ENCODE measurements around the gene GOLGA8S.
"Not testable (repeated sequence)": the region's sequence is repeated elsewhere in the genome, so short reads cannot be mapped to it uniquely, and the experiment has no call there.

Gene GOLGA8S, protein sequence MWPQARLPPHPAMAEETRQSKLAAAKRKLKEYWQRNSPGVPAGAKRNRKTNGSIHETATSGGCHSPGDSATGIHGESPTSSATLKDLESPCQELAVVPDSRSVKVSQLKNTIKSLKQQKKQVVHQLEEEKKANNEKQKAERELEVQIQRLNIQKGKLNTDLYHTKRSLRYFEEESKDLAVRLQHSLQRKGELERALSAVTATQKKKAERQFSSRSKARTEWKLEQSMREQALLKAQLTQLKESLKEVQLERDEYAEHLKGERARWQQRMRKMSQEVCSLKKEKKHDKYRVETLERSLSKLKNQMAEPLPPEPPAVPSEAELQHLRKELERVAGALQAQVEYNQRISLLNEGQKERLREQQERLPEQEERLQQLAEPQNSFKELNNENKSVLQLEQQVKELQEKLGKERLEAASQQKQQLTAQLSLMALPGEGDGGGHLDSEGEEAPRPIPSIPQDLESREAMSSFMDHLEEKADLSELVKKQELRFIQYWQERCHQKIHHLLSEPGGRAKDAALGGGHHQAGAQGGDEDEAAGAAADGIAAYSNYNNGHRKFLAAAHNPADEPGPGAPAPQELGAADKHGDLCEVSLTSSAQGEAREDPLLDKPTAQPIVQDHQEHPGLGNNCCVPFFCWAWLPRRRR

DNA sequence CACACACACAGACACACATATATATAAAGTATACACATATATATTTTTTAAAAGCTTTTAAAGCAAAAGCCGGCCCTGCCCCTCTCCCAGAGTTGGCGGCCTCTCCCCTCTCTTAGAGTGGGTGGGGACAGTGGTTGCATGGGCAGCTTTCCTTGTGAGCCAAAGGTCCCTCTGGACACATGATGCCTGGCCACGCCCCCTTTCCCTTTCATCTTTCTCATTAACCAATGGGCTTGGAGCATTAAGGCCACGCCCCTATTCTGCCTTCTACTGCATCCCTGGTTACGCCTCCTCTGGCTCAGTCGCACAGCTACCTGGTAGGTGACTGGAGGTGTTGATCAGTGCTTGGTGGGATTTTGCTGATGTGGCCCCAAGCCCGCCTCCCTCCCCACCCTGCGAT is at the start of gene GOLGA8S:
TSS of gene GOLGA8S (plus strand) at position 301 of the 400 bp plus-strand sequence. CDS start at position 363, 62 bp downstream.
- DNase-seq (ENCODE audit: low read depth in 1 of 2, low spot score in 1 of 2) = not testable (repeated sequence)

DNA sequence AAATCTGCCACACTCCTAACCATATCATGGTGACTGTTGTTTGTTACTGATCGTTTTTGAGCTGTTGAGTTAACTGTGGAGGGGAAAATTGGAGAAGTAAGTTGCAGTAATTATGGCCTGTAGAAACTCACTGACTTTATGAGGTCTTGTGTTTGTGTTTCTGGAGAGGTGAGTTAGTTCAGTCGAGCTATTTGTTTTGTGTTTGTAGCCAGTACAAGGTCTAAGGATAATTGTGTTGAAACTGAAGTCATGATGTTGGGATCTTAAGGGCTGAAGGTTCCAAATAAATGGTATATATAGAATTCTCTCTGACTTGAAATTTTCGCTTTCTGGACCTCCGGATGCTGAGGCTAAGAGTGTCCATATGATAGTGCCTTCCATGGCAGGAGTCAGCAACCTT is 49.7 kb upstream of the GOLGA8S start:
- DNase-seq (ENCODE audit: low read depth in 1 of 2, low spot score in 1 of 2) = not testable (repeated sequence)

- DNase-seq (ENCODE audit: low read depth in 1 of 2, low spot score in 1 of 2) = not testable (repeated sequence)
Measured at GRCh38 chr15:23305921-23306320, 48.6 kb upstream of the GOLGA8S start.

DNA sequence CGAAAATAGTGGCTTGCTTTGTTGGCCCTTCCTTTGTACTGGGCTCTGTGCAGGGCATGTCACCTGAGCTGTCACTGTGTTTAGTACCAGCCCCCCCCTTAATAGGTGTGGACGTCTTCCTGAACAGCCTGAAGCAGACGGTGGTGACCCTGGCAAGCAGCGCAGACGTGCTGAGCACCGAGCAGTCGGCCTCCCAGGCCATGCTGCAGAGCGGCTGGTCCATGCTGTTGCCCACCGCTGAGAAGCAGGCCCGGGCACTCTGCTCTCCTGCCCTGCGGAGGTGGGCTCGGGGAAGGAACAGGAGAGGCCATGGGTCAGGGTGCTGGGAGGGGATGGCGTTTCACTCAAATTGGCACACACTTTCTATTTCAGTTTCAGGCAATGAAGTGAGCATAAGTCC is 43.3 kb upstream of the GOLGA8S start:
- not testable (repeated sequence) for DNase-seq (ENCODE audit: low read depth in 1 of 2, low spot score in 1 of 2)

GRCh38 chr15:23334096-23334495 is 20.5 kb upstream of the GOLGA8S start, which contains the start of gene GOLGA6L26:
GOLGA6L26 (minus strand) TSS chr15:23334196; CDS start chr15:23334135, 61 bp downstream.
- not testable (repeated sequence) for DNase-seq (ENCODE audit: low read depth in 1 of 2, low spot score in 1 of 2)

DNA sequence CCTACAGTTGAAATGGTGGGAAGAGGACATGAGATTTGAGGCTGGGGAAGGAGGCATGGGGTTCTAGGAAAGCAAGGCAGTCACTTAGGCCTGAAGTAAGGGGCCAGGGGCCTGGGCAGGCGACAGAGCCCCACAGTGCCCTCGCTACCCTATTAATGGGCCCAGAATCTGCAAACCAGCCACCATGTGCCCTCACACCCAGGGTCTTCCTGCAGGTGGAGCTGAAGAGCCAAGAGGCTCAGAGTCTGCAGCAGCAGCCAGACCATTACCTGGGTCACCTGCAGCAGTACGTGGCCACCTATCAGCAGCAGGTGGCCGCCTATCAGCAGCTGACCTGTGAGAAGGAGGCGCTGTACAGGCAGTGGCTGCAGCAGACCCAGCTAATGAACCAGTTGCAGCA is 8.1 kb downstream of the GOLGA8S start:
- not testable (repeated sequence) for DNase-seq (ENCODE audit: low read depth in 1 of 2, low spot score in 1 of 2)

DNA sequence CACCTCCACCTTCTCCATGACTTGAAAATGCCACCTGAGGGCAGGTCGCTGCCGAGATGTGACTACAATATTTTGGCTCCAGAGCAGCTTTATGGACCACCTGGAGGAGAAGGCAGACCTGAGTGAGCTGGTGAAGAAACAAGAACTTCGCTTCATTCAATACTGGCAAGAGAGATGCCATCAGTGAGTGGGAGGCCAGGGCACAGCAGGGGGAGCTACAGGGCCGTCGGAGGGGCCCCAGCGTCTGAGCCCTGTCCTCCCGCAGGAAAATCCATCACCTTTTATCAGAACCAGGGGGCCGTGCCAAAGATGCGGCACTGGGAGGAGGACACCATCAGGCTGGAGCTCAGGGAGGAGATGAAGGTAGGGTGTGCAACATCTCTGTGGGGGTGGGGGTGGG is 9.7 kb downstream of the GOLGA8S start:
- not testable (repeated sequence) for DNase-seq (ENCODE audit: low read depth in 1 of 2, low spot score in 1 of 2)

GRCh38 chr15:23370578-23370977 is 16.0 kb downstream of the GOLGA8S start:
- DNase-seq (ENCODE audit: low read depth in 1 of 2, low spot score in 1 of 2) = no peak

GRCh38 chr15:23371134-23371533 is 16.6 kb downstream of the GOLGA8S start:
- not testable (repeated sequence) for DNase-seq (ENCODE audit: low read depth in 1 of 2, low spot score in 1 of 2)

DNA sequence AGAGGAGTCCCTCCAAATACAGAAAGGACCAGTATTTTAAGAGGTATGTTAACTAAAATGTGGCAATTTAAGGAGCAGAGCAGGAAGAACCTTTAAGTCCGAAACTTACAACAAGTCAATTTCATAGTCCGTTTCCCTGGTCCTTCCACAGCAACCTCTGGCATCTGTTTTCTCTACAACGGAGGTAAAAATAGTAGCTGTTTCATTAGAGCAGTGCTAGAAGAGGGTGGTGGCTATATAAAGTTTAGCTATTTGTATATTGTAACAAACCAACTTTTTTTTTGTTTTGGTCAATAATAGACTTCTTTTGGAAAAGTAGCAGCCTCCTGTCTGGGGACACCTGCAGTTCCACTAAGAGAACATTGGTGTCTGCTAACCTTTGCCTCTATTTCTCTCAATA is 17.3 kb downstream of the GOLGA8S start:
- DNase-seq (ENCODE audit: low read depth in 1 of 2, low spot score in 1 of 2) = not testable (repeated sequence)

GRCh38 chr15:23372284-23372683 is 17.7 kb downstream of the GOLGA8S start:
- no peak for DNase-seq (ENCODE audit: low read depth in 1 of 2, low spot score in 1 of 2)

- DNase-seq (ENCODE audit: low read depth in 1 of 2, low spot score in 1 of 2) = not testable (repeated sequence)
Measured at GRCh38 chr15:23372891-23373600, 18.5 kb downstream of the GOLGA8S start.

- DNase-seq (ENCODE audit: low read depth in 1 of 2, low spot score in 1 of 2) = not testable (repeated sequence)
Measured at GRCh38 chr15:23374226-23374625, 19.7 kb downstream of the GOLGA8S start.

DNA sequence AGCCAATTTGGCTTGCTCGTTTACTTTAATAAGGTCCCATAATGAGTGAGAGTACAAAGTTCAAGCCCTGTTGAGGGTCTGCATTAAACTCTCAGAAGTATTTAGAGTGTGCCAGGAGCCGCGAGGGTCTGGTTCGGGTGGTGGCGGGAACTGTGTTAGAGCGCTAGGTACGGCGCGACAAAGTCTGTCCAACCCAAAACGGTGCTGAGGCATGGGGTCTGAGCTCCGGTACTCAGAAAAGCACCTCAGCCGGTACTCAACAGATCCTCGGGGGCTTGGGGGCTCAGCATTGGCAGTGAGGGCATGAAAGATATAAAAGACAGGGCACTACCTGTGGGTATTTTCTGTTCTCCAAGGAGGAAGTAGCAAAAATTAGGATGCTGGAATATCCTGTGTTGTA is 24.4 kb downstream of the GOLGA8S start:
- not testable (repeated sequence) for DNase-seq (ENCODE audit: low read depth in 1 of 2, low spot score in 1 of 2)

DNA sequence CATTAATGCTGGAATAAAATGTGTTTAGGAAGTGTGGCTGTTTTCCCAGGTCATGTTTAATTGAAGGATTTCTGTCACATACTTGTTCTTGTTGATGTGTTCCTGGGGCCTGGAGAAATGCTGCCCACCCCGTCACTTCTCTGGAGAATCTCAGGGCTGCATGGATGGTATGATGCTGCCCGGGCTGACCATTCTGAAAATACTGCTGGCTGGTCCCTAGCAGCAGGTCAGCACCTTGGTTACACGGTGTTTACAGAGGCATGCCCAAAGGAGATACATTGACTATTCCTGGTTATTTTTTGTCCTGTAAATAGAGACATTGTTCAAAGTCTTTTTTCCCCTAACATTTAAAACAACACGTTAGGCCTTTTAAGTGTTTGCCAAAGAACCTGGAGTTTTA is 26.2 kb downstream of the GOLGA8S start:
- DNase-seq (ENCODE audit: low read depth in 1 of 2, low spot score in 1 of 2) = not testable (repeated sequence)

- not testable (repeated sequence) for DNase-seq (ENCODE audit: low read depth in 1 of 2, low spot score in 1 of 2)
Measured at GRCh38 chr15:23381192-23381591, 26.6 kb downstream of the GOLGA8S start.

GRCh38 chr15:23384371-23384770 is 29.8 kb downstream of the GOLGA8S start:
- DNase-seq (ENCODE audit: low read depth in 1 of 2, low spot score in 1 of 2) = no peak

DNA sequence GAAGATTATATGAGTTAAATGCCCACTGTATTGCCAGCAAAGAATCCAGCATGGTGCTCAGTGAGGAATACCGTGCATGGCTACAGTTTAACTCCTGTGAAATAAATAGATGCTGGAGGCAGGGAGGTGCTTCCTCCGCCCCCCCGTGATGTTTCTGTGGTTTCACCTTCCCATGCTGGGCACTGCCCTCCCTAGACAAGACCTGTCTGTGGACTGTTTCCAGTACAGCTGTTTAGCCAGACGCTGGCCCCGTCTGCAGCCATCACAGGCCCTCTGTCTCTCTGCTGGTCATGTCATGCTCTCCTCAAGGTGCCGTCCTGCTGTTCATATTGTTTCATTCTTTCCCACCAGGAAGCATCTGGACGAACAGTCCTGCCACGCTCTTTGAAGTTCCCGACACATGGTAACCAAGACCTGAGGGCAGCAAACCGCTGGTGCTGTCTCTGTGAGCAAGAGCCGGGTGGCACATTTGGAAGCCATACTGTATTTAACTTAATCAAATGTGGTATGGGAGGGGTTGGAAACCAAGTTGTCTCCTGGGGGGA is 31.4 kb downstream of the GOLGA8S start:
- no peak for DNase-seq (ENCODE audit: low read depth in 1 of 2, low spot score in 1 of 2)

GRCh38 chr15:23387621-23388190 is 33.2 kb downstream of the GOLGA8S start:
- DNase-seq (ENCODE audit: low read depth in 1 of 2, low spot score in 1 of 2) = no peak

- no peak for DNase-seq (ENCODE audit: low read depth in 1 of 2, low spot score in 1 of 2)
Measured at GRCh38 chr15:23395030-23395692, 40.6 kb downstream of the GOLGA8S start.

Data from stimulated activated CD4-positive, alpha-beta T cell treated with anti-CD3 and anti-CD28 coated beads, Interleukin-15, amount 100 ng/mL, for 1 hour (primary cell).